Subcutaneous preadipocyte (primary cell): ENCODE data around the gene CCHCR1. TPM values are rescaled to one million over a fixed set of nuclear protein-coding genes. Genes with fewer than 3 reads are reported as not detected.

Experiments
- small RNA-seq: library from RNA; depleted of rRNA; stranded (forward); fragments of <200 nt; gene quantifications from one replicate; pipeline ENCODE3, GENCODE V24; 2012
- total RNA-seq: library from RNA; depleted of rRNA; stranded (reverse); fragments of >200 nt; gene quantifications from 2 replicates; pipeline ENCODE4 v1.2.3, GENCODE V29; 2012

CCHCR1 gene, protein sequence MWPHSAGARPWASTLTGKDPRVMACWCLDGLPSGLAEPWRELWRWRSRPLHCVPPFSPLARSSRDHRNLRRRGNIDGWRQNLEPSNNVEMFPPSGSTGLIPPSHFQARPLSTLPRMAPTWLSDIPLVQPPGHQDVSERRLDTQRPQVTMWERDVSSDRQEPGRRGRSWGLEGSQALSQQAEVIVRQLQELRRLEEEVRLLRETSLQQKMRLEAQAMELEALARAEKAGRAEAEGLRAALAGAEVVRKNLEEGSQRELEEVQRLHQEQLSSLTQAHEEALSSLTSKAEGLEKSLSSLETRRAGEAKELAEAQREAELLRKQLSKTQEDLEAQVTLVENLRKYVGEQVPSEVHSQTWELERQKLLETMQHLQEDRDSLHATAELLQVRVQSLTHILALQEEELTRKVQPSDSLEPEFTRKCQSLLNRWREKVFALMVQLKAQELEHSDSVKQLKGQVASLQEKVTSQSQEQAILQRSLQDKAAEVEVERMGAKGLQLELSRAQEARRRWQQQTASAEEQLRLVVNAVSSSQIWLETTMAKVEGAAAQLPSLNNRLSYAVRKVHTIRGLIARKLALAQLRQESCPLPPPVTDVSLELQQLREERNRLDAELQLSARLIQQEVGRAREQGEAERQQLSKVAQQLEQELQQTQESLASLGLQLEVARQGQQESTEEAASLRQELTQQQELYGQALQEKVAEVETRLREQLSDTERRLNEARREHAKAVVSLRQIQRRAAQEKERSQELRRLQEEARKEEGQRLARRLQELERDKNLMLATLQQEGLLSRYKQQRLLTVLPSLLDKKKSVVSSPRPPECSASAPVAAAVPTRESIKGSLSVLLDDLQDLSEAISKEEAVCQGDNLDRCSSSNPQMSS
- 11.4 and 18.0 TPM in 2 replicates for total RNA-seq

DNA sequence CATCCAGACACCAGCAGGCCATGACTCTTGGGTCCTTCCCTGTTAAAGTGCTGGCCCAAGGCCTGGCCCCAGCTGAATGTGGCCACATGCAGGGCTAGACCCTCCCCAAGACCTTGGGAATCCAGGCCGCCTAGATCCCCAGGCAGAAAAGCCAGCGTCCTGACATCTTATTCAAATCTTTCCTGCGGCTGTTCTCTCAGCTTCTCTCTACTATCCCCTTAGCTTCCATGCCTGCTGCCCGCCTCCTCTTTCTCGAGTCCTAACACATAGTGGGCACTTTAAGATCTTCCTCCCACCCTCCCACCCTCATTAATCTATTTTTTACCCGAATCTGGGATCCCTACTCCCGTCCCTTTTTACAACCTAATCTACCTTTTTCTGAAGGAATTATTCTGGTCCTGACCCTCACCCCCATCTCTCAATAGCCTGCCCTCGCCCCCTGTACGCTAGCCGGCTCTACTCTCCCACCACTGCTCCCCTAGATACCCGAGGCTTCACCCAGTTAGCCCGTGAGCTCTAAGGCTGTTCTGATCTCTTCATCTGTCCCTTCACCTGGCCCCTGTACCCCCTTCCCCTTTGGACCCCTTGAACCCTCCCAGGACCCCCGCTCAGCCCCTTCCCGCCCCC lies at the start of gene CCHCR1:
CCHCR1 (minus strand) TSS at position 290 of the 627 bp plus-strand sequence; CDS start at position 88, 202 bp downstream.

DNA sequence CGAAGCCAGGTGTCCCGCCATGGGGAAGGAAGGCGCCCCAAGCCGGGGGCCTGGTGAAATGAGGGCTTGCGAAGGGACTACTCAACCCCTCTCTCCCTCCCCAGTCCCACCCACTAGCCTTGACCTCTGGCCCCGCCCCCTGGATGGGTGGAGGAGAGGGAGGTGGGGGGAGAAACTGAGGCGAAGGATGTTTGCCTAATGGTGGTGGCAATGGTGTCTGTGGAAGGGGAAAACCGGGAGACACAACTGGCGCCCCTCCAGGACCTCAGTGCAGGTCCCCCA lies 12.9 kb upstream of the CCHCR1 start, which contains the start of gene POU5F1:
POU5F1 (minus strand) TSS at position 83 of the 282 bp plus-strand sequence; CDS start at position 21, 62 bp downstream.

DNA sequence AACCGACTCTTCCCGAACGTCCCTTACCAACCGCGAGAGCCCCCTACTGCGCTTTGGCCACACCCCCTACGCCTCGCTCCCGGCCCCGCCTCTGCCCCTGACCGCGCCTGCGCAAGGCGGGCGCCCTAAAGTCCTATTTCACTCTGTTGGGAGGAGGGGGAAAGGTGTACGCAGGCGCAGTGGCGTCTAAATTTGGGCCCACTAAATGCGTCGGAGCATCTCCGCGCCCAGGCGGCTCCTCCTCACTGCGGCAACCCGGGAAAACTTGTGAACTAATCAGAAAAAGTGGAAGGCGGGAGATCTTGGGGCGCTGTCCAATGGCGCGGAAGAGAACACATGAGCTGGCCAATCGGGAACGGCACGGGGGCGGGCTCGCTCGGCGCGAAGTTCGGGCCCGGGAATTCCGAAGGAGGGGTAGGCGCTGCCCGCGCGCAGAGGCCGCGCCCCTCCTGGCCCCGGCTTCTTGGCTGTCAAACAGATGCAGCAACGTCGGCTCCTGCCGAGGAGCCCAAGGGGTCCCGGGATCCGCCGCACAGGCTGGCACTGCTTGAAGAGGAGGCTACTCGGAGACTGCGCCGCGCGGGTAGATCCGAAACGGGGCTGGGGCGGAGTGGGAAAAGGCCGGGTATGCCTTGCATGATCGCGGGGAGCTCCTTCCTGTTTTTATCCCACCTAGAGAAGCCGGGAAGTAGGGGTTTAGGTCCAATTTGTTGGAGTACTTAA lies 699 bp upstream of the CCHCR1 start, which contains the start of gene TCF19:
TCF19 (plus strand) TSS at position 450 of the 723 bp plus-strand sequence. CDS start 881 bp downstream, outside the sequence.

DNA sequence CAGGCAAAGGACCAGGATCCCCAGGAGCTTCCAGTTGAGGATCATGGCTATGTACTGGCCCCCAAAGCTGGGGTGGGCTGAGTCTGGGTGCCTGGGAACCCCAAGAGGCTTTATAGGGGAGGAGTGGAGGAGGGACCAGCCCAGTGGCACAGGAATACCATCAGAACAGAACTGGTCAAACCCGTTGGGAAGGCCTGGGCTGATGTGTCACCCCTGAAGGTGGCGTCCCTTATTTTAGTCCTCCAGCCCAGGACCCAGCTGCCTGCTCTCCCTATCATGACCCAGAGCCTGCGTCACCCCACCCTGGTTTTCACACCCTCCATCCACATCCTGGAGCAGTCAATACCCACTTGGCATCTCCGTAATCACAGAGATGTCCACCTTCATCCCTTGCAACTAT lies 18.6 kb downstream of the CCHCR1 start, which contains the start of gene PSORS1C2:
PSORS1C2 (minus strand) TSS at position 85 of the 400 bp plus-strand sequence; CDS start at position 45, 40 bp downstream.

DNA sequence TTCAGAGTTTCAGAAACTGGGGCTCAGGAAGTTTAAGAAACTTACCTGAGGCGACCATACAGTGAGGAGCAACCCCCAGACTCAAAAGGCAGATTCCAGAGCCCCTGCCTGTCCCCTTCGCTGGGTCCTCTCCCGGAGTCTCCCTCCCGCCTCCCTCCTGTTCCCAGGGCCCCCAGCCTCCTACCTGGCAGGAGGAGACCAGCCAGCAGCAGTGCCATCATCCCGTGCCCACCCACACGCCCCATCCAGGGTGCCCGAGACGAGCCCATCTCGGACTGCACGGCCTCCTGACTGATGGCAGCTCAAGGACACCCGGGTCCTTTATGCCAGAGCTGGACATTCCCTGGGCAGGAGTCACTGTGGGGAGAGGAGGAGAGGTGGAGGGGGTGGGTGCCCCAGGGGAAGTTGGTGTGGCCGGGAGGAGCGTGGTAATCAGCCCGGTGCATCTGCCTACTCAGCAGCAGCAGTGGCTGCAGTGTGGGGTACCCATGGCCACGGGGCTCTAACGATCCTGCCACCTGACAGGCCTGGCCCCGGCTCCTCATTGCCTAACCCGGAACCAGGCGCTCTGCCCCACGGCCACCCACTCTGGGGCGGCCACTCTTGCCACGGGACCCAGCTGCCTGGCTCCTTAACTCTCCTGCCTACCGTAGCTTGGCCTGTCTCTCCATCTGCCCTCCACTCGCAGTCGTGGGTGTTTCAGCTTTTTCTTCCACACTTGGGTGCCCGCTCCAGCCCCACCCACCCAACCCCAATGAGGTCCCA lies 37.3 kb downstream of the CCHCR1 start, which contains the start of gene CDSN:
CDSN (minus strand) TSS at position 296 of the 765 bp plus-strand sequence; CDS start at position 269, 27 bp downstream.

DNA sequence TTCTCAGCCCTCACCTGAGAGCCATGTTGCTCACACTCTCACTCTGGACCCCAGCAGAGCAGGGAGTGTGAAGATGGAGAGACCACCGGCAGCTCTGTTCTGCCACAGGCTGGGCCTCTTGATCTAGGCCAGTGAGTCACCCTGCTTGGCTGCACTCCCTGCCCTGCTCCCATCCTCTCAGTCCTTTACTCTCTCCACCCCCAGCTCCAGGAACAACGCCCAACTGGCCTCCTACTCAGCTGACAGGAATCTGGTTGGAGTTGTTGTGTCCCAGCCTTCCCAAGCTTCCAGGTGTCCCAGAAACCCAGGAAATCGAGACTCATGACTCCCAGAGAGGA lies 43.1 kb downstream of the CCHCR1 start, which contains the start of gene PSORS1C1:
PSORS1C1 (plus strand) TSS at position 260 of the 338 bp plus-strand sequence. CDS start 14,833 bp downstream, outside the sequence.

DNA sequence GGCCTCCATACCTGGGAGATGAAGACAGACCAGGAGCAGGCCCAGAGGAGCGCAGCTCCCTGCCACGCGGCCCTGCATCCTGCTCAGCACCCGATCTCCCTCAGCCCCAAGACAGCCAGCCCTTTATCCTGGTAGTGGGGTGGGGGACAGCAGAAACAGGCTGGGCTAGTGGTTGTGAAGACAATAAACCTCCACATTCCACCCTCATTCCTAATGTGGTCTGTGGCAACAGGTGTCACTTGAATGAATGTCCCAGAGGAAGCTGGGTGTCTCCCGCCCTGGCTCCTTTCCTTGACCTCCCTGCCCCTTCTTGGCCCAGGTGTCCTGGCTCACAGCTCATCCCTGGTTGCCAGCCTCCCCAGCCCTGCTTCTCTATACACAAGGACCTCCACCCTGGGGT lies 45.1 kb downstream of the CCHCR1 start, which contains the start of gene C6orf15:
C6orf15 (minus strand) TSS at position 98 of the 400 bp plus-strand sequence; CDS start at position 78, 20 bp downstream.

Small RNA genes within 50 kb of the gene (small RNA-seq; reads per million reads assigned to genes)
- gene POLR2LP1, result not detected

Other genes with a start within 250 kb of the CCHCR1 start
- 8.1 and 11.3 TPM in 2 replicates for gene GTF2H4, start 249.6 kb downstream of the CCHCR1 start, total RNA-seq
- 10.7 and 18.4 TPM in 2 replicates for gene VARS2, start 243.6 kb downstream of the CCHCR1 start, total RNA-seq
- not detected in 2 replicates for gene SFTA2, start 225.6 kb downstream of the CCHCR1 start, total RNA-seq
- gene MUCL3, start 216.8 kb downstream of the CCHCR1 start, total RNA-seq, result not detected in 2 replicates
- not detected in 2 replicates for gene MUC21, start 174.1 kb downstream of the CCHCR1 start, total RNA-seq
- not detected in 2 replicates for gene MUC22, start 147.3 kb downstream of the CCHCR1 start, total RNA-seq
- not detected in 2 replicates for gene C6orf15, start 45.2 kb downstream of the CCHCR1 start, total RNA-seq
- 0.37 and 0.39 TPM in 2 replicates for gene PSORS1C1, start 43.0 kb downstream of the CCHCR1 start, total RNA-seq
- not detected in 2 replicates for gene CDSN, start 37.4 kb downstream of the CCHCR1 start, total RNA-seq
- not detected in 2 replicates for gene PSORS1C2, start 18.7 kb downstream of the CCHCR1 start, total RNA-seq
- gene TCF19, start 787 bp upstream of the CCHCR1 start, total RNA-seq, result 13.6 and 25.2 TPM in 2 replicates
- gene POU5F1, start 12.9 kb upstream of the CCHCR1 start, total RNA-seq, result 0.59 TPM in 1 of 2 replicates, not detected in the other
- 73.9 and 109 TPM in 2 replicates for gene HLA-C, start 114.3 kb upstream of the CCHCR1 start, total RNA-seq
- 103 and 228 TPM in 2 replicates for gene HLA-B, start 199.4 kb upstream of the CCHCR1 start, total RNA-seq
- 27.6 and 37.5 TPM in 2 replicates for gene MICA, start 245.8 kb upstream of the CCHCR1 start, total RNA-seq